Stimulated activated CD8-positive, alpha-beta memory T cell treated with anti-CD3 and anti-CD28 coated beads, Interleukin-15, amount 100 ng/mL, for 48 hours (primary cell): Measurements from ENCODE around the gene NPRL2.

Experiments used
- DNase-seq, 2 donors: peaks; one replicate each; pipeline ENCODE4 v3.0.0-alpha.2; 2020; ENCODE audit warnings: low read depth in 2 of 2

NPRL2 gene

GRCh38 chr3:50327943-50328691 lies 22.5 kb downstream of the NPRL2 start, which contains the start of gene TUSC2:
TSS of gene TUSC2 (minus strand) at chr3:50328223. CDS start at chr3:50328099, 124 bp downstream.
- DNase-seq: peak; percentile 92

DNA sequence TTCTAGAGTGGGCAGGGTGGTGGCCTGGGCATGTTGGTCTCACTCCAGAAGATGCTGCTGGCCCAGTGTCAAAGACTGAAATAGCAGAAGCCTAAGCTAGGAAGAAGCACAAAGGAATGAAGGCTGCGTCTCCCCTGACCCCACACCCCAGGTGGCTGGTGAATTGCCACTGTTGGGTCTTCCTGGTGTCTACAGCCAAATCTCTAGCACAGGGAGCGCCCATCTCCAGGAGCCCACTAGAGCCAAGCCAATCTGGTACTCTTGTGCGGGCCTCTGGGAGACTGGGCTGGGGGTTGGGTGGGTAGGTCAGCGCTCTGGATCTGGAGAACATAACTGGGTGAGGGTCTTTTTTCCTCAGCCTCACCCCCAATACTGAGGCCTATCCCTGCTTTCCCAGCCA lies 23.4 kb downstream of the NPRL2 start:
- DNase-seq: no peak

DNA sequence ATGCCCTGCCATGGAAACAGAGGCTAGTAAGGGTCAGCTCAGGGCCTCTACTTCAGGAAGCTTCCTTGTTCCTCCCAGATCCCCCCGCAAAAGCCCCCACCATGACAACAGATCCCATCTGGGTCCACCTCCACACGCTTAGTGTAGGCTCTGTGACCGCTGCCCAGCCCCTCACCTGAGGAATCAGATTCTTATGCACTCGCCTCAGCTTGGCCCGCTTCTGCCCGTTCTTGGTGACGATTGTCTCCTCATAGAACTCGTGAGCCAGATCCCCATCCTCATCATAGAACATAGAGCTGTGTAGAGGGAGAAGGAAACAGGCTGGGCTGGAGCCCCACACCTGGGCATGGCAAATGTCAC lies 24.4 kb downstream of the NPRL2 start:
- DNase-seq: no peak

DNA sequence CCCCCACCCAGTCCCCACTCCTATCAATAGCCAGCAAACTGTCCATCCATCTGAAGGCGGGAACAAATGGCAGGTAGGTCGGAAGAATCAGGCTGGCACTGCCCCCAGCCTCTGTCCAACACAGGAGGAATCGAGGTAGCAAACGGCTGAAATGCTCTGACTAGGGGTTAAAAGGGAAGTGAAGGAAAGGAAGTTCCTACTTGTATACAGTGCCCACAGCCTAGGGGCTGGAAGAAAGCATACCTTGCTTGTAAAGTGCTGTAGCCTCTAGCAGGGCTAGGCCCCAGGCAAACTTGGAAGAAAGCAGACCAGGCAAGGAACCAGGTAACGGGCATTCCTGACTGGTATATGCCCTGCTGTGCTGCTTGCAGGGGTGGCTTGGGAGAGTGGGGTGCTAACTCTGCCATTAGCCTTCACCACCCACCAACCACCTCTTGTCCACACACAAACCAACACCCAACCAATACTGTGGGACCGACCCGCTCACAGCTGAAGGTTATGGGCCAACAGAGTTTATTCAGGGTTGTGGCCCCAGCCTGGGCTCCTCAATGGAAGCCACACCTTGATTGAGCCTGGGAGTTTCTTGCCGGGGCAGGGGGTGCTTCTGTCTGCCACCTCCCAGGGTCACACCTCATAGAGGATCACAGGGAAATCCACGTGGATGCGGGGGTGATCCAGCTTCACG lies 24.9 kb downstream of the NPRL2 start:
- no peak for DNase-seq

DNA sequence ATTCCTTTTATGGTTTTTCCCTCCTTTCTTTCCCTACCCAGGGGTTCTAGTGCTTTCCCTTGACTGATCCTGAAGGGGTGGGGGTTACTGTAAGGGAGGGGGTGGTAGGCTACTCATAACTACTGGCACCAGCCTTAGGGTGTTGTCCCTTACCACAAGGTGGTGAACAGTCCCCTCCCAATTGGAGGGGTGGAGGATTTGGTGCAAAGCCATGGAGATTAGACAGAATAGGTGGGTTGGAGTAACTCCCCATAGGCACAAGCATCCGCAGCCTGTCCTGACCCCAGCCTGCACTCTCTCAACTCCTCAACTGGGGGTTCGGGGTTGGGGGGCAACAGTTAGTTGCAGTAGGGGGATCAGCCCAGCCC lies 25.5 kb downstream of the NPRL2 start:
- no peak for DNase-seq

- peak; percentile 47 to 53 for DNase-seq
Observed at GRCh38 chr3:50324351-50325112, 26.0 kb downstream of the NPRL2 start.

- DNase-seq: no peak
Observed at GRCh38 chr3:50323614-50324199, 26.9 kb downstream of the NPRL2 start.

GRCh38 chr3:50323092-50323600 lies 27.4 kb downstream of the NPRL2 start:
- DNase-seq: no peak

GRCh38 chr3:50322386-50323091 lies 28.0 kb downstream of the NPRL2 start, which contains the start of gene HYAL2:
TSS of gene HYAL2 (minus strand) at chr3:50322745. CDS start at chr3:50320489, 2,256 bp downstream.
- DNase-seq: no peak

GRCh38 chr3:50322115-50322385 lies 28.5 kb downstream of the NPRL2 start:
- no peak for DNase-seq

GRCh38 chr3:50321336-50322114 lies 29.1 kb downstream of the NPRL2 start:
- DNase-seq: peak; percentile 73

GRCh38 chr3:50320853-50321335 lies 29.7 kb downstream of the NPRL2 start:
- DNase-seq: peak; percentile 44 to 45

DNA sequence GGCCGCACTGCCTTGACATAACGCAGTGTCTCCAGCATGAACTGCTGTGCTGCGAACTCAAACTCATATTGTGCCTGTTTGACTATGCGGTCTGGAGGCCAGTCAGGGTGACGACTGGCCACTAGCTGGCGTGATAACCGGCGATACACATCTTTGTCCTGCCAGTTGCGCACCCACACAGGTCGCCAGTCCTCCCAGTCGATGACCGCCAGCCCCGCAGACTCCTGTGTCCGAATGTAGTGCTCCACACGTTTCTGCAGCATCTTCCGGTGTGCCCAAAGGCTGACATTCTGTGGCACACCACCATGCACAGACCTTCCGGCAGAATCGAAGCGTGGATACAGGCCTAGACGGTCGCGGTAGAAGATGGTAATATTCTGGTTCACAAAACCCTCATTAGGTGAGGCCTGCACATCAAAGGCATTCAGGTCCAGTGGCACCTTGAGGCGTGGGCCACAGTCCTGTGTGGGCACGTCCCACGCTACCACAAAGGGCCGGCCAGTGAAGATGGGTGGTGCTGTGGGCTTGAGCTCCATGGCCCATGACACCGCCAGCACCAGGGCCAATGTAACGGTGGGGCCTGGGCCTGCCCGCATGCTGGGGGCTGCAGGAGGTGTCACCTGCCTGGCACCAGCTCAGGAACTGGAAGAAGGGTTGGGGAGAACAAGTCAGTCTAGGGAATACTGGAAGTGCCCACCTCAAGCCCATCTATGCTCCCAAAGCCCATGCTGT lies 30.5 kb downstream of the NPRL2 start:
- no peak for DNase-seq

GRCh38 chr3:50319181-50319893 lies 31.2 kb downstream of the NPRL2 start:
- DNase-seq: no peak

GRCh38 chr3:50318615-50319014 lies 32.0 kb downstream of the NPRL2 start:
- no peak for DNase-seq

- DNase-seq: no peak
Observed at GRCh38 chr3:50318163-50318562, 32.4 kb downstream of the NPRL2 start.

DNA sequence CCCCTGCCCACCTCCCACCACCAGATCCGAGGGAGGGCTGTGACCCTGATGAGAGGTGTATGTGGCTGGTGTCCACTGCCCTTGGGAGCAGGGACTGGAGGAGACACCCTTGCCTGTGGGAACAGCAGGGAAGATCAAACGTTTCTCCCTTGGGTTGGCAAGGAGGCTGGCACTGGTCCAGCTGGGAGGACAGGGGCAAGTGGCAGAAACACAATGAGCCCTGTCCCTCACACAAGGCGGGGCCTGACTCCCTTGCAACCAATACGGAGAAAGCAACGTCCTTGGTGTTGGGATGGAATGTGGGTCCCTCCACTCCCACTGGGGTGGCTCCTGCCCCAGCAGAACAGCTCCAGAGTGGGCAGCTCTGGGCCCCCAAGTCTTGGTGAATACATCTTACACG lies 33.3 kb downstream of the NPRL2 start:
- DNase-seq: no peak

DNA sequence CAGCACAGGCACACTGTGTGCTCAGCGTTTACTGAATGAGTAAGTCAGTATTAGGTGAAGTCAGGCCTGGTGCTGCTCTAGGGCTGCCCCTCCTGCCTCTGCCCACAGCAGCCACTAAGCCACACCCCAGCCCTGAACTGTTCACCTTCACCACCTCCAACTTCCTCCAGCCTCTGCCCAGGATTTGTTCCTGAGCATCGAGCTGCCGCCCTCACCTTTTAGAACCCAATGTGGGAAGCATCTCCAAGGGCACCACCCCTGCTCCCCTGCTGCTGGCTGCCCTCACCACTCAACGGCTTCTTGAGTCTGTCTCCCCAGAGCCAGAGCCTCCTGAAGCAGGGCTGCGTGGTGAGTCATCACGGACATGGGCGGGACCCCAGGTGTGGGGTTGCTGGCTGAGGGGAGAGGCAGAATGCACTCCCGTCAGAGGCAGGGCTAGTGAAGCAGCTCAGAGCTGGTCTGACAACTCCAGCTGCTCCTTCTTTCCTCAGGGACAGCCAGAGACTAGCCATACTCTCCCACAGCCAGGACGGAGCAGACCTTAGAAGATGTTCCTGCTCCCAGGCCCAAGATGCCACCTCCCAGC lies 33.8 kb downstream of the NPRL2 start:
- DNase-seq: peak; percentile 56

- DNase-seq: no peak
Observed at GRCh38 chr3:50314816-50315215, 35.8 kb downstream of the NPRL2 start.
